BE2C (cell line): ENCODE measurements around the gene SLX4IP.

Source experiments
- DNase-seq: peaks from one replicate; pipeline ENCODE4 v3.0.0-alpha.2; 2020
- H3K27me3 ChIP-seq: fragments of 250-450 bp; sonication (Bioruptor Pico); 2 replicates; pipeline ENCODE4 v1.5.1; 2020; ENCODE audit warnings: mild to moderate bottlenecking
- H3K36me3 ChIP-seq: fragments of 250-450 bp; sonication (Bioruptor Pico); 2 replicates; pipeline ENCODE4 v1.5.1; 2020; ENCODE audit warnings: mild to moderate bottlenecking
- H3K4me1 ChIP-seq: fragments of 250-450 bp; sonication (Bioruptor Pico); 2 replicates; pipeline ENCODE4 v1.5.1; 2020
- H3K4me3 ChIP-seq: 2 replicates; pipeline ENCODE4 v1.5.1; 2011; ENCODE audit warnings: low read depth, low read length
- H3K9me3 ChIP-seq: fragments of 250-450 bp; sonication (Bioruptor Pico); 2 replicates; pipeline ENCODE4 v1.5.1; 2020
- CTCF ChIP-seq: IDR thresholded peaks from 2 replicates; pipeline ENCODE4 v1.5.1; 2012; ENCODE audit warnings: mild to moderate bottlenecking, low read depth, low read length

SLX4IP gene

DNA sequence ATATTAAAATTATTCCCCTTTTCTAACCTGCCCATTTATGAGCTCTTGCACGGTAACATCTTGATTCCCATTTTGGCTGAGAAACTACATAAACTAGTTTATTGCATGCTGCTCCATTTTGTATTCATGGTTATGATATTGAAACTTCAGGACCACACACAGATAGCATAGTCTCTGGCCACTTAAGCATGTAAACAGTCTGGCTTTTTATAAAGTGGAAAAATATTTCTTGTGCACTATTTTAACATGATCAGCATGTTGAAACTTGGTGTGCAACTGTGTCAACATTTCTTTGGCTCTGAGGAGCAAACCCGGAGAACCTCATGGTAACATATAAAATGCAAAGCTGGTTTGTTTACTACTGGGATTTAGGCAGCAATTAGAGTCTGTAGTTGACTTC, 70.7 kb downstream of the SLX4IP start:
- Histone ChIP-seq H3K27me3 (no peaks in the 10 kb centered on the region), H3K4me3 (no peak overlapping the region), H3K36me3 (no peaks in the 10 kb centered on the region), H3K9me3 (no peaks in the 10 kb centered on the region), H3K4me1 (peaks cover 7% of the 10 kb centered on the region; the same call in 1 of the 2 replicates)
- no peak for TF ChIP-seq CTCF
- DNase-seq, result no peak

DNA sequence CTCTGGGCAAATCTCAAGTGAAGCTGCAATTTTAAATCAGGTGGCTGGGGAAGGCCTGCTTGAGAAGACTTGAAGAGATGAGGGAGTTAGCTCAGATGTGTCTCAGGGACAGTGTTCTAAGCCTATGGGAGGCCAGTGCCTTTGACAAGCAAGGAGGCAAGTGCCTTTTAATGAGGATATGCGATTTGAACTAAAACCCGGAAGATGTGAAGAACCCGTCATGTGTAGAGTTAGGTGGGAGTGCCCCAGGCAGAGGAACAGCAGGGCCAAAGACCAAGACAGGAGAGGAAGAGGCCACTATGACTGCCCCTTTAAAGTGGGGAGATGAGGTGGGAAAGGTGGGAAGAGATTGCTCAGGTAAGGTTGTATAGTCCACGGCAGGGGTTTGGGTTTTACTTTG, 71.9 kb downstream of the SLX4IP start:
- TF ChIP-seq CTCF, result no peak
- H3K27me3 ChIP-seq, result no peaks in the 10 kb centered on the region
- no peak overlapping the region for H3K4me3 ChIP-seq
- DNase-seq, result no peak
- no peaks in the 10 kb centered on the region for H3K36me3 ChIP-seq
- peaks cover 17% of the 10 kb centered on the region for H3K4me1 ChIP-seq
- H3K9me3 ChIP-seq, result no peaks in the 10 kb centered on the region

- Histone ChIP-seq H3K27me3 (no peaks in the 10 kb centered on the region), H3K36me3 (no peaks in the 10 kb centered on the region), H3K9me3 (no peaks in the 10 kb centered on the region), H3K4me3 (no peak overlapping the region), H3K4me1 (peaks cover 18% of the 10 kb centered on the region)
- DNase-seq, result no peak
- no peak for TF ChIP-seq CTCF
These were observed 73.0 kb downstream of the SLX4IP start for GRCh38 chr20:10508060-10508459.

- Histone ChIP-seq H3K9me3 (no peaks in the 10 kb centered on the region), H3K4me1 (peaks cover 18% of the 10 kb centered on the region), H3K36me3 (no peaks in the 10 kb centered on the region), H3K4me3 (no peak overlapping the region), H3K27me3 (no peaks in the 10 kb centered on the region)
- DNase-seq, result peak; percentile 34
- no peak for TF ChIP-seq CTCF
These were observed 73.6 kb downstream of the SLX4IP start for GRCh38 chr20:10508468-10509251.

- H3K27me3 ChIP-seq, result no peaks in the 10 kb centered on the region
- TF ChIP-seq CTCF, result no peak
- no peaks in the 10 kb centered on the region for H3K36me3 ChIP-seq
- H3K9me3 ChIP-seq, result no peaks in the 10 kb centered on the region
- no peak for DNase-seq
- no peak overlapping the region for H3K4me3 ChIP-seq
- H3K4me1 ChIP-seq, result peaks cover 18% of the 10 kb centered on the region
These were observed 74.3 kb downstream of the SLX4IP start for GRCh38 chr20:10509376-10509775.

GRCh38 chr20:10510216-10510615, 75.1 kb downstream of the SLX4IP start:
- H3K4me3 ChIP-seq, result no peak overlapping the region
- H3K27me3 ChIP-seq, result no peaks in the 10 kb centered on the region
- peaks cover 18% of the 10 kb centered on the region for H3K4me1 ChIP-seq
- no peaks in the 10 kb centered on the region for H3K9me3 ChIP-seq
- no peaks in the 10 kb centered on the region for H3K36me3 ChIP-seq
- no peak for DNase-seq
- TF ChIP-seq CTCF, result no peak
